Measurements from ENCODE around the gene ZHX3.
"Not testable (repeated sequence)": the region's sequence is repeated elsewhere in the genome, so short reads cannot be mapped to it uniquely, and the experiment has no call there.

Gene ZHX3

GRCh38 chr20:41145821-41146620 is 171.5 kb downstream of the ZHX3 start:
- FAIRE-seq: no peak

DNA sequence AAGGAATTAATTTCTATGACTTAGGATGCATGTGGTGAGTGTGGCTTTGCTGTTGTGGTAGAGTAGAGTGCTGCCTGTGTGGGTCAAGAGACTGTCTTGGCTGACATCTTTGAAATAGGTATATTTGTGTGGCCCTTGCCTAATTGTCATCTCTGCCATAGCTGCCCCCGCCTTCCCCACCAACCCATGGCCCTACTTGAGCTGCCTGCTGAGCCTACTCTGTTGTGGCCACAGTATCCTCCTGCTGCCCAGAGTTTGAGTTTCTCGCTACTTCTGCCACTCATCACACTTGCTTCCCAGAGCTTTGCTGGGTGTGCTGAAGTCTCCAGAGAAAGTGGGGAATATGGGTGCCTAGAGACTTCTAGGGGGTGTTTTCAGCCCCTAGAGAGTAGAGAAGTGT is 172.2 kb downstream of the ZHX3 start:
- no peak for FAIRE-seq

GRCh38 chr20:41143354-41143753 is 174.2 kb downstream of the ZHX3 start:
- FAIRE-seq: no peak

- FAIRE-seq: no peak
Measured at GRCh38 chr20:41142919-41143318, 174.6 kb downstream of the ZHX3 start.

DNA sequence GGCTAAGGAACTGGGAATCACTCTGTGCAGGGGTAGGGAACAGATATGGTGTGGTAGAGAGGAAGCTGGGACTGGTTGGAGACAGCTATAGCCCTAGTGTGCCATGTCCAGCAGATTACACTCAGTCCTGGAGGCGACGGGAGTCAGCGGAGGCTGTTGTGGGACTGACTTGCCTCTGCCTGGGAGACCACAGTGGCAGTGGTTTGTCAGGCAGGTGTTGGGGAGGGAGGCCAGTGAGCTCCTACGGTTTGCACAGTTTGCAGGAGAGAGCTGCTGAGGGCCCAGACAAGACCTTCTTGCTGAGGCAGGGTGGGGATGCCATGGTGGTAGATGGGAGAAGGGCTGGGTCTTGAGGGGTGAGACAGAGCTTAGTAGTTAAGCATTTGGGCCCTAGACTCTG is 175.3 kb downstream of the ZHX3 start:
- no peak for FAIRE-seq

DNA sequence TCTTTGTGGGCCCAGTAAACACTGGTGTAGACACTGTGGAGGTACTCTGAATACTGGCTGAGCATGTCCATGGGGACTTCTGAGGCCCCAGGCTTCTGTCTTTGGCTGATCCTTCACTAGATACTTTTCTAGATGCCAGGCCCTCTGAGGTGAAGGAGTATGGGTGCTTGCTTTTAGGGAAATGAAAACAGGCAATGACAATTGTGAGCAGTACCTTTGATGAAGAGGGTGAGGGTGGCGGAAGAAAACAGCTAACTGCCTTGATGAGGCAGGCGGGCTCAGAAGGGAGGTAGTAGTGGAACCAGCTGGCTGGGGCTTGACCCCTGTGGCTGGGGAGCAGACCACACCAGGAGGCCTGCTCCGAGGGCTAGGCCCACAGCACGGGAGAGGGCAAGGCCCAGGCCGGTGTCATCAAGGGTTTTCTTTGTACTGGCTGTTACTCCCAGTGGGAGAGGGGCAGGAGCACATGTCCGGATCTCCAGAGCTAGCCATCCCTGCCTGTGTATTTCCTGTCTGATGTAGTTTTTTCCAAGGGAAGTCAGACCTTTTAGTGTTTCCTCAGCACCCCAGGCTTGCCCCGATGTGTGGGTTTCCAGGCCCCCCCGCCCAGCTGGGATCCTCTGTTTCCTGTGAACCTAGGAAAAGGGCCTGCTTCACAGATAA is 176.2 kb downstream of the ZHX3 start:
- FAIRE-seq: no peak

GRCh38 chr20:41140226-41141133 is 177.1 kb downstream of the ZHX3 start:
- FAIRE-seq: no peak

- no peak for FAIRE-seq
Measured at GRCh38 chr20:41139227-41140093, 178.1 kb downstream of the ZHX3 start.

DNA sequence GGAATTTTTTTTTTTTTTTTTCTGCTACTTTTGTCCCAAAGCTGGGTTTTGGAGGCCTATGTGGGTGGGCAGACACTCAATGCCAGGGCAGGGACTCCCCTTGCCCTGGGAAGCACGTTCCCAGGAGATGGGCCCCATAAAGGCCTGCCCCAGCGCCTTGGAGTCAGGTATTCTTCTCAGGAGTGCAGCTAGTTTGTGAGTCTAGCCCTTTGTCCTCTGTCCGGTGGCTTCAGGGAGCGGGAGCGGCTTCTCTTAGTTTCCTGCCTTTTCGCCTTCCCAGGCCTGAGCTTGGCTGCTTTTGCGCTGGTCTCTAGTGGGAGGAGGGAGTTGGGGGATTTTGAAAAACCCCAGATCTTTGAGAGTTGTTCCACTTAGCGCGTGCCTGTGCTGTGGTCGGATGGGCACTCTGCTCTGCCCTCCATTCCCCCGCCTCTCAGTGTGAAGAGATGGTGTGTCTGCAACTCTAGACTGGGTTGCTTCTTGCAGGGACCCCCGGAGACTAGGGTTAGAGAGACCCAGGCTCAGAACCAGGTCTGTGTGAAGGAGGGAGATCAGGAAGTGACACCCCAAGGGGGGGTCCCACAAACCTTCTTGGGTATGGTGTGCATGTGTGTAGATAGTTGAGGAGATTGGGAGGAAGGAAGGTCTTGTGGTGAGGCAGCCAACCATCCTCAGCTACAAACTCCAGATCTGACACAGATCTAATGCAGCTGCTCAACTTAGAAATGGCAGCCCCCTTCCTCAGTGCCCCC is 178.9 kb downstream of the ZHX3 start:
- FAIRE-seq: no peak

DNA sequence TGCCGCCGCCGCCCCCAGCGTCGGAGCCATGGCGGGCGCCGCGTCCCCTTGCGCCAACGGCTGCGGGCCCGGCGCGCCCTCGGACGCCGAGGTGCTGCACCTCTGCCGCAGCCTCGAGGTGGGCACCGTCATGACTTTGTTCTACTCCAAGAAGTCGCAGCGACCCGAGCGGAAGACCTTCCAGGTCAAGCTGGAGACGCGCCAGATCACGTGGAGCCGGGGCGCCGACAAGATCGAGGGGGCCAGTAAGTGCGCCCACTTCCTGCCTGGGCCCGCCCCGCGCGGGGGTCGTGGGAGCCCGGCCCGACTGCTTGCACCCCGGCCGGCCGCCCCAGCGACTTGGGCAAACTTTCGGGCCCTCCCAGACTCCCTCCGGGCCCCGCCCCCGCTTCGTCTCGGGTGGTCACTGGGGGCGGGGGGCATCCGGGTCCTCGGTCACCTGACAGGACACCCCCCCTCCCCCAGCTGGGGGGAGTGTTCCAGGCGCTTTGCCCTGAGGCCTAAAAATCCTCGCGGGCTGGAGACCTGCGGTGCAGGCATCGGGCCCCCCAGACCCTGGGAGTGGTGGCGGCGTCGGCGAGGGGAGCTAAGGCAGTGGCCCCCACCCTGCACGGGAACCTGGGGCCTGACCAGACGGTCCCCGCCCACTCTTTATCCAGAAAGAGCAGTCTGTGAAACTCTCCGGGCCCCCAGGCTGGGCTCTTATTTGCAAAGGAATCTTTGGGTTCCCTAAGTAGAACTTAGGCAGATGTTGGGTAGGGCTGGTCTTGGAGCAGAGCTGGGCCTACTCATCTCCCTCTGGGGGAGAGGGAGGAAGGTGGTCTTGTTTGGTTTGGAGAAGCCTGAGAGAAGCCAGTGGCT is 179.7 kb downstream of the ZHX3 start:
- no peak for FAIRE-seq

- no peak for FAIRE-seq
Measured at GRCh38 chr20:41136680-41137613, 180.6 kb downstream of the ZHX3 start, which contains the start of gene PLCG1. Gene PLCG1, plus strand, starts transcription at chr20:41137543. Its CDS starts 99 bp downstream, at chr20:41137642.

DNA sequence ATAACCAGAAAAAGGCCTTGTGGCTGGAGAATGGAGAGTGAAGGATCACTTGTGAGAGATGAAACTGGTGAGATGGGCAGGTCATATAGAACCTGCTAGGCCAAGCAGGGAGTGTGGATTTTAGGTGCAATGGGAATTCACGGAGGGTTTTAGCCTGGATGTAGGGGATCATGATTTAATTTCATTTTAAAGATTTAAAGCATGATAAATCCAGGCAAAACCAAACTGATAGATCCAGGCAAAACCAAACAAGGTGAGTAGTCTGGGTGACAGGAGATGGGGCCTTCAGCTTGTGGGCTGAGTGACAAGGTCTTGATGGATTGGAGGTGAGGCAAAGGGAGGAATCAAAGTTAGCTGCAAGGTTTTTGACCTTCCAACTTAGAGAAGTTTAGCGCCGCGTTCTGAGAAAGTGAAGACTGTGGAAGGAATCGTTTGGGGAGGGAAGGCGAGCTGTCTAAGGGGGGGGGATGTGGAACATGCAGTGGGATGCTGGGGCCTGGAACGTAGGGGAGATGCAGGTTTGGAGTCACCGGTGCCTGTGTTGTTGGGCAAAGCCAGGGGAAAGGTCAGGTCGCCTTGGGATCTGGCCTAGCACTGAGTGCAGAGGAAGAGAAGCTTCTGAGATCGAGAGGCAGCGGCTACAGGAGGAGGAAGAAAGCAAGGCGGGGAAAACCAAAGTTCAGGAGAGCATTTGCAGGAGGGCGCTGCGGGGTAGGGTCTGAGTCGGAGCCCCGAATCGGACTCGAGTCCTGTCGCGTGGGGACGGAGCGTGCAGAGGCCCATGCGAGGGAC is 181.4 kb downstream of the ZHX3 start:
- no peak for FAIRE-seq

DNA sequence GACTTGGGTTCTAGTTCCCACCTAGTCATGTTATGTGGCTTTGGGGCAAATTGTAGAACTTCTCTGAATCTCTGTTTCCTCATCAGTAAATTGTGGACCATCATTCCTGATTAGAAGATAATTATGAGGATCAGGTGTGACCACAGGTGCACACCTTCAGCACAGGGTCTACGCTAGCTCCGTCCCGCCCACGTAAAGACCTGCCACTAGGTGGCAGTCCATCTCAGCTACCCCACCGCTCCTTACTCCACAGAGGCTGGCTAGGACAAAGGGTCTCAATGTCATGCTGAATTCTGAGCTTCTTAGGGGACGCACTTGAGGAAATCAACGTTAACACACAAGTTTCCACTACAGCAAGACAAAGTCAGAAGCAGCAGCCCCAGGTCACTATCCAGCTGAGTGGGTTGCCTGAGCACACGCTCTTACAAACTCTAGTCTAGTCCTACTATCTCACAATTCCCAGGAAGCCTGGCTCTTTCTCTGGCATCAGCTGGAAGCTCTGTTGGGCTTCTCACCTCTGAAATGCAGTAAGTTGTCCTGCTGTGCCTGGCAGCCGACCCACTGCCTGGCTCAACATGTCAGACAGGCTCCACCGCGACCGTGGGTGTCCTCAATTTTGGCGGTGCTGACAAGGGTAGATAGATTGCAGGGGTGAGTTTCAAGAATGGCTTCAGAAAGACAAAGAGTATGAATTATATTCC is 182.2 kb downstream of the ZHX3 start:
- FAIRE-seq: no peak

GRCh38 chr20:41134362-41135186 is 183.0 kb downstream of the ZHX3 start:
- FAIRE-seq: no peak

GRCh38 chr20:41133709-41134361 is 183.7 kb downstream of the ZHX3 start:
- FAIRE-seq: no peak

GRCh38 chr20:41132388-41132775 is 185.1 kb downstream of the ZHX3 start:
- FAIRE-seq: not testable (repeated sequence)

Data from islet of Langerhans (tissue), 1 donor.